ENCODE data around the gene PDE4B. TPM values are rescaled to one million over a fixed set of nuclear protein-coding genes. Genes with fewer than 3 reads are reported as not detected.

PDE4B gene
- total and polyA plus RNA-seq, 9 of the 15 experiments (the other 6 are each of a cell fraction or from before 2014, with no cell fraction given): 0.09 TPM; not detected in 8

DNA sequence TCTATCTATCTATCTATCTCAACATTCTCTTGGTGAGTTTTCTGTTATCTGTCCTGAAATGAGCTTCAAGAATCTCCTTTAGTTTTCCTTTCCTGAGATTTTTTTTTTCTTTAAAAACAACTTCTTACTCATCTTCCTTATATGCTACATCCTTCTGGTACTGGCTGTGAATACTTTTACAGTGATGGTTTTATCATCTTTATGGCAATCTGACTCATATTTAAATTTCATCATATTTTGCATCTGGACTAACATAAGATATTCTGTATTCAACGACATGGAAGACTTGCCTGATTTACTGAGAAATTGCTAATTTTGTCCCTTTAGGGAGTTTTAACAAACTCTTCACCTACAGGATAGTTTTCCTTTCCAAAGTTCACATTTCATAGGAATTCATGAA is 33.0 kb downstream of the PDE4B start:
- FAIRE-seq: no peak
- no peaks in the 10 kb centered on the region for H3K9me3 ChIP-seq (replicated peaks; ENCODE audit: control insufficient read depth, insufficient read depth, low read depth, low read length)
- no peaks in the 10 kb centered on the region for H4K20me1 ChIP-seq (replicated peaks; ENCODE audit: control insufficient read depth, insufficient read depth, low read length)
- ChIA-PET CTCF (ENCODE audit: low intra/inter-chr PET ratio) (no interaction called here), POLR2A (no interaction called here)
- H3K79me2 ChIP-seq (ENCODE audit: control insufficient read depth, insufficient read depth, low read length): no peaks in the 10 kb centered on the region
- no peaks in the 10 kb centered on the region for H3K9me1 ChIP-seq (ENCODE audit: control insufficient read depth, insufficient read depth, low read length)
- H3K4me1 ChIP-seq (replicated peaks in 1 of 2; ENCODE audit: control insufficient read depth in 2 of 2, insufficient read depth in 2 of 2, low read length in 2 of 2): no peaks in the 10 kb centered on the region
- no peak for DNase-seq (ENCODE audit: extremely low read depth in 1 of 4, low spot score in 3 of 4)
- intact Hi-C loops (cut with micrococcal nuclease) (no loop called here), in situ Hi-C loops (cut with MboI) (no loop called here)
- no peaks in the 10 kb centered on the region for H3K27me3 ChIP-seq (ENCODE audit: control insufficient read depth in 2 of 2, insufficient read depth in 2 of 2, low read length in 2 of 2)
- no peak overlapping the region for H3K4me3 ChIP-seq
- H3K4me2 ChIP-seq (ENCODE audit: insufficient read depth, low read length): no peak overlapping the region
- BruUV-seq (replicated peaks): no TSS peak
- TF ChIP-seq, protein P1, sequence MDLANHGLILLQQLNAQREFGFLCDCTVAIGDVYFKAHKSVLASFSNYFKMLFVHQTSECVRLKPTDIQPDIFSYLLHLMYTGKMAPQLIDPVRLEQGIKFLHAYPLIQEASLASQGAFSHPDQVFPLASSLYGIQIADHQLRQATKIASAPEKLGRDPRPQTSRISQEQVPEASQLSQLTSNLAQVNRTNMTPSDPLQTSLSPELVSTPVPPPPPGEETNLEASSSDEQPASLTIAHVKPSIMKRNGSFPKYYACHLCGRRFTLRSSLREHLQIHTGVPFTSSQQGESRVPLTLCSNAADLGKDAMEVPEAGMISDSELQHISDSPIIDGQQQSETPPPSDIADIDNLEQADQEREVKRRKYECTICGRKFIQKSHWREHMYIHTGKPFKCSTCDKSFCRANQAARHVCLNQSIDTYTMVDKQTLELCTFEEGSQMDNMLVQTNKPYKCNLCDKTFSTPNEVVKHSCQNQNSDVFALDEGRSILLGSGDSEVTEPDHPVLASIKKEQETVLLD (IDR thresholded peaks at IDR 0.05): no peak
- no peak for TF ChIP-seq ZNF232 (CRISPR knock-in tag; IDR thresholded peaks at IDR 0.05)
- H2AFZ ChIP-seq (ENCODE audit: low read depth, low read length): no peak overlapping the region
- ATAC-seq: no peak
- 0% methylated on average over 1 of the region's 1 CpG for WGBS (ENCODE audit: insufficient coverage, low coverage, missing lambda C conversion rate)
- H3K36me3 ChIP-seq (ENCODE audit: control insufficient read depth, insufficient read depth, low read length): no peaks in the 10 kb centered on the region
- H3K27ac ChIP-seq (ENCODE audit: extremely low read depth, low read depth, low read length): no peak overlapping the region
- no peak overlapping the region for H3K9ac ChIP-seq (ENCODE audit: insufficient read depth in 1 of 2, low read depth in 2 of 2, low read length in 2 of 2)

- BruUV-seq (replicated peaks): no TSS peak
- ChIA-PET CTCF (ENCODE audit: low intra/inter-chr PET ratio) (no interaction called here), POLR2A (no interaction called here)
- H3K4me2 ChIP-seq (ENCODE audit: insufficient read depth, low read length): no peak overlapping the region
- DNase-seq (ENCODE audit: extremely low read depth in 1 of 4, low spot score in 3 of 4) (no peak), ATAC-seq (no peak), FAIRE-seq (no peak)
- no peaks in the 10 kb centered on the region for H3K9me3 ChIP-seq (replicated peaks; ENCODE audit: control insufficient read depth, insufficient read depth, low read depth, low read length)
- intact Hi-C loops (cut with micrococcal nuclease) (no loop called here), in situ Hi-C loops (cut with MboI) (no loop called here)
- H3K4me1 ChIP-seq (replicated peaks in 1 of 2; ENCODE audit: control insufficient read depth in 2 of 2, insufficient read depth in 2 of 2, low read length in 2 of 2): no peaks in the 10 kb centered on the region
- no peak overlapping the region for H3K27ac ChIP-seq (ENCODE audit: extremely low read depth, low read depth, low read length)
- H3K36me3 ChIP-seq (ENCODE audit: control insufficient read depth, insufficient read depth, low read length): no peaks in the 10 kb centered on the region
- no peaks in the 10 kb centered on the region for H3K79me2 ChIP-seq (ENCODE audit: control insufficient read depth, insufficient read depth, low read length)
- H4K20me1 ChIP-seq (replicated peaks; ENCODE audit: control insufficient read depth, insufficient read depth, low read length): no peaks in the 10 kb centered on the region
- H3K4me3 ChIP-seq: no peak overlapping the region
- H2AFZ ChIP-seq (ENCODE audit: low read depth, low read length): no peak overlapping the region
- no peaks in the 10 kb centered on the region for H3K27me3 ChIP-seq (ENCODE audit: control insufficient read depth in 2 of 2, insufficient read depth in 2 of 2, low read length in 2 of 2)
- H3K9ac ChIP-seq (ENCODE audit: insufficient read depth in 1 of 2, low read depth in 2 of 2, low read length in 2 of 2): no peak overlapping the region
- 0% methylated on average over 3 of the region's 3 CpGs for WGBS (ENCODE audit: insufficient coverage, low coverage, missing lambda C conversion rate)
- H3K9me1 ChIP-seq (ENCODE audit: control insufficient read depth, insufficient read depth, low read length): no peaks in the 10 kb centered on the region
- TF ChIP-seq ZNF384 (IDR thresholded peaks at IDR 0.05; ENCODE audit: low read depth, low read length) (no peak), CXXC5 (CRISPR knock-in tag; IDR thresholded peaks at IDR 0.05) (no peak), EWSR1 (IDR thresholded peaks at IDR 0.05; ENCODE audit: borderline replicate concordance, low read depth, partially characterized antibody) (no peak), ZNF584 (CRISPR knock-in tag; IDR thresholded peaks at IDR 0.05; ENCODE audit: low read depth) (no peak), KDM5B (IDR thresholded peaks at IDR 0.05; ENCODE audit: insufficient replicate concordance, low read depth, low read length) (no peak), ZNF785 (CRISPR knock-in tag; IDR thresholded peaks at IDR 0.05) (no peak), ZNF561 (CRISPR knock-in tag; conservative IDR thresholded peaks at IDR 0.05) (no peak)
- TF ChIP-seq, protein P2, sequence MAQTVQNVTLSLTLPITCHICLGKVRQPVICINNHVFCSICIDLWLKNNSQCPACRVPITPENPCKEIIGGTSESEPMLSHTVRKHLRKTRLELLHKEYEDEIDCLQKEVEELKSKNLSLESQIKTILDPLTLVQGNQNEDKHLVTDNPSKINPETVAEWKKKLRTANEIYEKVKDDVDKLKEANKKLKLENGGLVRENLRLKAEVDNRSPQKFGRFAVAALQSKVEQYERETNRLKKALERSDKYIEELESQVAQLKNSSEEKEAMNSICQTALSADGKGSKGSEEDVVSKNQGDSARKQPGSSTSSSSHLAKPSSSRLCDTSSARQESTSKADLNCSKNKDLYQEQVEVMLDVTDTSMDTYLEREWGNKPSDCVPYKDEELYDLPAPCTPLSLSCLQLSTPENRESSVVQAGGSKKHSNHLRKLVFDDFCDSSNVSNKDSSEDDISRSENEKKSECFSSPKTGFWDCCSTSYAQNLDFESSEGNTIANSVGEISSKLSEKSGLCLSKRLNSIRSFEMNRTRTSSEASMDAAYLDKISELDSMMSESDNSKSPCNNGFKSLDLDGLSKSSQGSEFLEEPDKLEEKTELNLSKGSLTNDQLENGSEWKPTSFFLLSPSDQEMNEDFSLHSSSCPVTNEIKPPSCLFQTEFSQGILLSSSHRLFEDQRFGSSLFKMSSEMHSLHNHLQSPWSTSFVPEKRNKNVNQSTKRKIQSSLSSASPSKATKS (CRISPR knock-in tag; IDR thresholded peaks at IDR 0.05): no peak
- TF ChIP-seq, protein P3, sequence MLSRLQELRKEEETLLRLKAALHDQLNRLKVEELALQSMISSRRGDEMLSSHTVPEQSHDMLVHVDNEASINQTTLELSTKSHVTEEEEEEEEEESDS (CRISPR knock-in tag; IDR thresholded peaks at IDR 0.05): no peak
Measured at GRCh38 chr1:65826782-65827181, 34.1 kb downstream of the PDE4B start.
